HG02884 (cell line): ENCODE results near the gene STX11.
"Not testable (repeated sequence)": the region's sequence is repeated elsewhere in the genome, so short reads cannot be mapped to it uniquely, and the experiment has no call there.

Experiments used
- ATAC-seq: cut with Tn5 transposase; IDR thresholded peaks from one replicate; pipeline ENCODE4 v1.9.1; 2021; ENCODE audit warnings: mild to moderate bottlenecking, moderate library complexity; ENCODE audit not compliant: unreplicated experiment

The STX11 gene

DNA sequence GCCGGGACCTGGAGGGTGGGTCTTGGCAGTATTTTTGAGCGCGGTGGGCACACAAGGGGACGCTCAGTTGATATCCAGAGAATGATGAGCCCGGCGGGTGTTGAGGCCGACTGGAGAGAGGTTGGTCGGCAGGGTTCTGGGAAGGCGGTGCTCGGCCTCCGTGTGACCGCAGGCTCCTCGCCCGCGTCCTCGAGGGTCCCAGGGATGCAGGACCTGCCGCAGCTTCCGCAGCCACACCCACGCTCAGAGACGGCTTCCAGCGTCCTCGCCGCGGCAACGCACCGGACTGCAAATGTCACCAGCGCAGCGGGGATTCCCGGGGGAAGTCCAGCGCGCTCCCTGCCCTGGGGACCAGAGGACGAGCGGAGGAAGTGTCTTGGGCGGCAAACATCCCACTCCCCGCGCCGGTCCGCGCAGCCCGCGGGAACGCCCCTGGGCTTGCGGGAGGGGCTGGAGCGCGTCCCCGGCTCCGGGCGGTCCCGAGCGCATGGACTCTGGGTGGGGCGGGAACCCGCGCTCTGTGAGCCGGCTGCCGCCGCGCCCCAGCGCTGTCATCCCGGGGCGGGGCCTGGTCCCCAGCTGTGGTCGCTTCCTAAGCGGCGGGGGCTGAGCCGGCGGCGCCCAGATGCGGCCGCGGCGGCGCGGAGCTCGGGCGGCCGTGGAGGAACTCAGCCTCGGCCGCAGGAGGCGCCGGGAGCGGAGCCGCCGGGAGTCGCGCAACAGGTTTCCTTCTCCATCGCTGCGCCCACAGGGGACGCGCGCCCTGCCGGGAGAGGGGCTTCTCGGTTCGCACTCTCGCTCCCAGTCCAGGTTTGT is at the start of gene STX11:
TSS of gene STX11 (plus strand) at position 624 of the 816 bp plus-strand sequence. CDS start 36,111 bp downstream, outside the sequence.
- peak; percentile 62 for ATAC-seq

DNA sequence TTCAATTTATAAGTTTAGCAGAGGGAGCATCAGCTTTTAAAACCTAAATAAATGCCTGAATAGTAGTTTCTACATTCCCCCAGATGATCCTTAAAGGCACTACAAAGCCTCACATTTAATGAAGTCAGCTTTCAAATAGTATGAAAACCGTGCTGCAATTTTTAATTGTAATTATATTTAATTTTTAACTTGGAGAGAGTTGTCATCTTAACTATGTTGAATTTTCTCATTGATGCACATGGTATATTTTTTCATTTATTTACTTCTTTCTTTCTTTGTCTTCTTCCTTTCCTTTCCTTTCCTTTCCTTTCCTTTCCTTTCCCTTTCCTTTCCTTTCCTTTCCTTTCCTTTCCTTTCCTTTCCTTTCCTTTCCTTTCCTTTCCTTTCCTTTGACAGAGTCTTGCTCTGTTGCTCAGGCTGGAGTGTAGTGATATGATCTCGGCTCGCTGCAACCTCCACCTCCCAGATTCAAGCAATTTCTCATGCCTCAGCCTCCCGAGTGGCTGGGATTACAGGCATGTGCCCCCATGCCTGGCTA is 47.2 kb upstream of the STX11 start:
- ATAC-seq = no peak

DNA sequence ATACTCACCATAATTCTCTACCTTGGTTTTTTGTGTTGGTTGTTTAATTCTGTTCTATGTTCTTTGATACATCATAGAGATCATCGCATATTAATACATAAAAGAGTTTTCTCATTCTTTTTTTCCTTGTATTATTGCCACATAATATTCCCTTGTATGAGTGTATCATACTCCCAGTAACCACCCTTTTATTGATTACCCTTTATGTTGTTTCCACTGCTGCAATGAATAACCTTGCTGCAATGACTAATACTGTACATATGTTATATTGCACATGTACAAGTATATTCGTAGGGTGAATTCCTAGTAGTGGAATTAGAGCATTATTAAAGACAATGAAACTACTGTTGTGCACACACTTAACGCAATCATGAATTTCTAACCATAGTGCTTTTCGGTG is 45.8 kb upstream of the STX11 start:
- ATAC-seq = no peak

DNA sequence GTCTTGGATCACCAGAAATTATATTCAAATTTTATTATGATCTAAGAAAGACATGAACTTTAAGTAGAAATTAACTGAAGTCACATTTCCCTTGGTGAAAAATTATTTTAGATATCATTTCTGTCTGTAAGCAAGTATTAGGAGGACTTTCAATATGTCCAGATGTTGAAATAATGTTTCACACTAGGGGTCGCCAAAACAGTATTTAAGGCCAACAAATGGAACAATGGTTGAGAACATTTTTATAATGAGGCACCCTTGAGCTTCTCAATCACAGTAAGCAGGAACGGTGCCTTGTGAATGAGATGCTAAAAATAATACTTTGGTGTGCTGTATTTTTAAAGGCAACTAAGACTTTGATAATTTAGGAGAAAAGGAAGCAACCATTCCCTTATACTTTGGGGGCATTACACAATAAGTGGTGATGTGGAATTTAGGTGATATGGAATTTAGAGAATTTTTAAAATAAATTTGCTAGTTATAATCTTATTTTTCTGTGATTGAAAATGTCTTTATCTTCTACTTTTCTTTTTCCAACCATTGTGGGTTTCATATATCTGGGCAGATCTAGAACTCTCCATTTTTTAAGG is 45.3 kb upstream of the STX11 start:
- ATAC-seq = peak; percentile 68

DNA sequence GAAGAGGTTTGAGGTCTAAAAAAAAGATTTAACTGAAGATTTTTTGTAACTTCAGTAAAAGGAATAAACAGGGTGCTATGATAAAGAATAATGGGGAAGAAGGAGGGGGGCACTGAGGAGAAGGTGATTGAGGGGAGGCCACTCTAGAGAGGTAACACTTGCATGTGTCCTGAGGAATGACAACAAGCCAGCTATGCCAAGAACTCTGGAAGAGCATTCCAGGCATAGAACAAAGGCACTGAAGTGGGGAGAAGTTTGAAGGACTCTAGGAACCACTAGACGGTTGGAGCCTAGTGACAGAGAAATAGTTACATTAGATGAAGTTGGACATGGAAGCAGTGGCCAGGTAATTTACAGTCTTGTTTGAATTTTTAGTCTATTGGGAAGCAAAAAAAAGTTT is 44.1 kb upstream of the STX11 start:
- ATAC-seq = no peak

DNA sequence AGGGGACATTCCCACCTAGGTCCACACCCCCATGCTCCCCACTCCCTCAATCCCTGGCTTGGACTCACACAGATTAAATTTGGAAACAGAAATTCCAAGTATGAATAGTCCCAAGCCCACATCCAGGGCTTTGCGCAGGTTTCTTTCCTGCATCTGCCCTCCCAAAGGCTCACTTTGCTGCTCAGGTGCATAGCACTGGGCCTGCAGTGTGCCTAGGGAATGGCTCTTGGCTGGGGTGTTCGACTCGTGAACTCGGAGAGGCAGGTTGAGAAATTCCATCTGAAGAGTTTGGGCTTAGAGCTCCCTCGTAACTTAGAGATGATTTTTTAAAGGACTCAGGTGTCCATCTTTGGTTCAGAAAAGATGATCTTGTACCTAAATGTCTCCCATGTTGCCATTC is 40.1 kb upstream of the STX11 start:
- no peak for ATAC-seq

DNA sequence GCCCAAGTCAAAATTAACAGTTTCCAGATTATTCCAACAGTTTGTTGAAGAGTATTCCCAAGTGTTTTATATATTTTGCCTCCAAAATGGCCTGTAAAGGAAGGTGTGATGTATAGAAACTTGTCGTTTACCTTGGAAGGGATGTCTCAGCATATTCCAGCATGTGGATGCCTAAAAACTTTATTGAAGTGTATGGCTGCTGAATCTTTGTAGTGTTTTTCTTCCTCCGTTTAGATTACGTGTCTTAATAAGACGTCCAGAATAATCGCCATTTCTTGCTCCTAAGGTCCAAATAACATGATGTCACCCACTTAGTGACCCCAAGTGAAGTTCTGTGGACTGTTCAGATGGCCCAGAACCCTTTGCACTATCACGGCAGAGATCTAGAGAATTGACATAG is 37.0 kb upstream of the STX11 start:
- no peak for ATAC-seq

DNA sequence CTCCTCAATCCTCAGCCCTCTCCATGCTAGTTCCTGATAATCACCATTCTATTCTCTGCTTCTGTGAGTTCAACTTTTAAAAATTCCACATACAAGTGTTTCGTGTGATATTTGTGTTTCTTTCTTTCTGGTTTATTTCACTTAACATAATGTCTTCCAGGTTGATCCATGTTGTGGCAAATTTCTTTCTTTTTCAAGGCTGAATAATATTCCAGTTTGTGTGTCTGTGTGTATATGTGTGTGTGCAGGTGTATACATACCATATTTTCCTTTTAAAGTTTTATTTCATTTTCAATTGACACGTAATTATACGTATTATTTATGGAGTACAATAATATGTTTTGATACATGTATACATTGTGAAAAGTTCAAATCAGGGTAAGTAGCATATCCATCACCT is 35.1 kb upstream of the STX11 start:
- ATAC-seq = no peak

DNA sequence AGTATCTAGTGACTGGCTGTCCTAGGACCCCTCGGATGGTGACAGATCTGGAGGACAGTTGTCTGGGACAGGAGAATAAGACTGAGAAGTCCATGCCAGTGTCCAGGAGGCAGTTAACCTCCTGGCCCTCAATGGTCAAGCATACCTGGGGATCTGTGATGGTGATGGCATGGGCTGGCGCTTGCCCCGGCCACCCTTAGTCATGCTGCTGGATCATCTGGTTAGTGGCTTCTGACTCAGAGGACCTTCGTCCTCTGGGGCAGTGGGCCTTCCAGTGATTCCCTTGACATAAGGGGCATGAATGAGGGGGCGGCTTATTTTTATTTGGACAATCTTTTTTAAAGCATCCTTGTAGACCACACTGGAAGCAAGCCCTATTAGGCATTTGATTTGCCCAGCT is 30.9 kb upstream of the STX11 start:
- ATAC-seq = no peak

DNA sequence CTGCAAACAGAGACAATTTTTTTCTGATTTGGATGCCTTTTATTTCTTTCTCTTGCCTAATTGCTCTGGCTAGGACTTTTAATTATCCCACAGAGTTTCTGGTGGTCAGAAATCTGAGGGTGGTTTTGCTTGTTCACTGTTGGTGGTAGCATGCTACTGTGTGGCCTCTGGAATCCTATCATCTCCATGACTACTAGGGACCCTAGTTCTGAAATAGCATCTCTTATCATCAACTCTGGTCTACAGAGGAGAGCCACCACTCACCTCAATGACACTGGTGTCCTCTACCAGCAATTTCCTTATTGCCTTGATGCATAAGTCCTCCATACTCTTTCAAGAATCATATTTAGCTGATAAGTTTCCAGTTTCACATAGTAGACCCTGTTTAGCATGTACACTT is 27.5 kb upstream of the STX11 start:
- ATAC-seq = no peak

DNA sequence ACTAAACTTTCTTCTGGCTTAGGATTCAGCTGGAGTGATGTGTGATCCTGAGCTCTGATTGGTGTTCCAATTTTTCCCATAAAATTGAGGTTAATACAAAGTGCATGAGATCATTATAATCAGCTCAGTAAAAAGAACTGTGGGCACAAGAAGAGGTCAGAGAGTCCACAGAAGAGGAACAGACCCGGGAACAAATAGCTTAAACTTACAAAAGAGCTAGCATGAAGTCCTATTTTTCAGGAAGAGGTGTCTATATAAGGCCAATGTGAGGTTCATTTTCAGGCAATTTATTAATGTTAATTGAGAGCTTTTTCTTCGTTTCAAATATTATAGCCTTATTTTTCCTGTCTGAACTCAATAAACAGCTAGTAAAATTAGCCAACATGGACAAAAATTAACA is 26.9 kb upstream of the STX11 start:
- no peak for ATAC-seq

DNA sequence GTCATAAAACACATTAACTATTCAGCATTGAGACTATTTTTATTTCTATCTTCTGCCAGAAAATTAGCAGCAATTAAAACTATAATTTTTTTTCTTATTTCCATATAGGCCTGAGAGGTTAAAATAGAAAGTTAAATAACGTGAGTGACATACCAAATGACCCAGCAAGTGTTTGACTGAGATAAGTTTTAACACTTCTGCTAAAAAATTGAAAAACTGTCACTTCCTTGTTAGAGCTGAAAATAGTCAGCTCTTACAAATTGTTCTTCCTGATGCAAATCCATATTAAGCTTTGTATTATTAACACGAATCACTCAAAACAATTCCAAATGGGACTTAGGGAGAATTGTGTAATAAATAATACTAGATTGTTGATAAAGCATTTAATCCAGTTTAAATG is 26.5 kb upstream of the STX11 start:
- ATAC-seq = no peak

DNA sequence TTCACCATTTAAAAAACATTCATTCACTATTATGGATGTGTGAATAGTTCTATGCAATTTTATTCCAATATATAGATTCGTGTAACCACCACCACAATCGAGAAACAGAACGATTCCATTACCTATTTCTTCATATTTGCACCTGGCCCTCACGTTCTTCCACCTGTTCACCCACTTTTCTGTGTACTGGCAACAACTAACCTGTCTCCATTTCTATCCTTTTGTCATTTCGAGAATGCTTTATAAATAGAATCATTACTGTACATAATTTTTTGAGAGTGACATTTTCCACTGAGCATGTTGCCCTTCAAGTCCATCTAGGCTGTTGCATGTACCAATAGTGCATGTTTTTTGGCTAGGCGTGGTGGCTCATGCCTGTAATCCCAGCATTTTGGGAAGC is 23.2 kb upstream of the STX11 start:
- ATAC-seq = no peak

DNA sequence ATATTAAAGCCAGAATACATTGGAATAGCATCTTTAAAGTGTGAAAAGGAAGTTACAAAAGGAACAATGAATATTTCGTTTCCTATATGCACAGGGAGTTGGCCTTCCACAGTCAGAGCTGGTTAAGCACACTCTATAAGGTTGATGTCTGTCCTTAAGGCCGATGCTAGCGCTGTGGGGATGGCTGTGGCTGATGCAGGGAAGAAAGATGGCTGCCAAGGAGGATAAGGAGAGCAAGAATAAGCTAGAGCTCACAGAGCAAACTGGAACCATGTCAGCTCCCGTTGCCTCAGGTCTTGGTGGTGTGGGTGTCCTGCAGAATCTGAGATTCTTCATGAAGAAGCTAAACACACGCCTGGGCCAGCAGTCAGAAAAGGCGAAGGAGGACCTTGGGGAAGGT is 20.8 kb upstream of the STX11 start:
- ATAC-seq = no peak

DNA sequence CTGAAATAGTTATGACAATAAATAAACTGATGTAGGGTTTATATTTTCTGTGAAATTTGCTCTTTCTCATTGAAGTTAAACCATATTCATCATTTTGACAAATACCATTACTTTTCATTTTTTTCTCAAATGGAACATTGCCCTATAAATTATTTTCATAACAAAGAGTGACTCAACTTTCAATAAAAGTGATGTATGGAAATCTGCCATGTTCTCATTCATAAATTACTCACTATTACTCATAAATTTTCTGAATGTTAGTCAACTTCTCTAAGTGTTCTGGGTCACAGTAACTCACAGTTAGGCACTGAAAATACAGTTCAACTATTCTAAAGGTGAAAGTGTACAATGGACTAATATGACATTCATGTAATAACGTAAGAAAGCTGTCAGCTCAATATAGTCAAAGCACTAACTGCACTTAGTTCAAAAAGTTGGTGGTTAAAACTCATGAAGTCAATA is 19.0 kb upstream of the STX11 start:
- peak; percentile 64 for ATAC-seq

DNA sequence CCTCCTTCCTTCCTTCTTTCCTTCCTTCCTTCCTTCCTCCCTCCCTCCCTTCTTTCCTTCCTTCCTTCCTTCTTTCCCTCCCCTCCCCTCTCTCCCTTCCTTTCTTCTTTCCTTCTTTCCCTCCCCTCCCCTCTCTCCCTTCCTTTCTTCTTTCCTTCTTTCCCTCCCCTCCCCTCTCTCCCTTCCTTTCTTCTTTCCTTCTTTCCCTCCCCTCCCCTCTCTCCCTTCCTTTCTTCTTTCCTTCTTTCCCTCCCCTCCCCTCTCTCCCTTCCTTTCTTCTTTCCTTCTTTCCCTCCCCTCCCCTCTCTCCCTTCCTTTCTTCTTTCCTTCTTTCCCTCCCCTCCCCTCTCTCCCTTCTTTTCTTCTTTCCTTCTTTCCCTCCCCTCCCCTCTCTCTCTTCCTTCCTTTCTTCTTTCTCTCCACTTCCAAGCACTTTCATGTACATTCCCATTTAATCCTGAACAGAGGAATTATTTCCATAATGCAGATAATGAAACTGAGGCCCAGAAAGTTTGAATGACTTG is 18.1 kb upstream of the STX11 start:
- ATAC-seq = not testable (repeated sequence)

DNA sequence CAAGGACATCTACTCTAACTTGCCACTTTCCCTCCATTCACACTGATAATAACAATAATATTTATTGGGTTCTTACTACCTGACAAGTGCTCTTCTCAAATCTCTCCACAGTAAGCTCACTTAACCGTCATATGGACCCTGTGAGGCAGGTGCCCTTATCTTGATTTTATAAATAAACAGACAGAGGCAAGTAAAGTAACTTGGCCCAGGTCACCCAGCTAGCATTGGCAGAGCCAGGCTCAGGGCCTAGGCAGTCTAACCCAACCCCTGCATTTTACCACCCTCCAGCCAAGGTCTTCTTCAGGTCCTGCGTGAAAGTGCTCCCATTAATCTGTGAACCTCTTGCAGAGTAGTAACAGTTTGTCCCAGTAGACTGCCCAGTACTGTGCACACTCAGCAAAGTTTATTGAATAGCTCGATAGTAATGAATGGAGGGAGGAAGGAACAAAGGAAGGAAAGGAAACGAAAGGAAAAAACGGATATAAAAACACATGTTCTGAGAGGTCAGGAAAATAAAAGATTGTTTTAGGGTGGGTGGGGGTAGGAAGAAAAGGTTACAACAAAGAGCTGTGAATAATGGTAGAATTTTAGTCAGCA is 17.0 kb upstream of the STX11 start:
- ATAC-seq = no peak

DNA sequence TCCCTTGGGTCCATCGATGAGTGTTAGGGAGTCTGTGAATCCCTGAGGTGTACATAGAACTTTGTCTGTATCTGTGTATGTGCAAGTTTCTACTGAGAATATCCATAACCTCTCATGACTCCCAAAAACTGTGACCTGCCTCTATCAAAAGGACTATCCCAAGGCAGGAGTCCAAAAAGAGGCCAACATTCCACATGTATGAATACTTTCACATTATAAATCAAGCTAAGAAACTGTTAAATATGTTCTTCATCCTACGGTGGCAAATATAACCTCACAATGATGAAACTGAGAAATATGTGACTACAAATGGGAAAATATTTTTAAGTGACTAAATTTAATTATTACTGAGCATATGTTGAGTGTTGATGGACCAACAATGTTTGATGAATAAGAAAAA is 16.1 kb upstream of the STX11 start:
- ATAC-seq = no peak

DNA sequence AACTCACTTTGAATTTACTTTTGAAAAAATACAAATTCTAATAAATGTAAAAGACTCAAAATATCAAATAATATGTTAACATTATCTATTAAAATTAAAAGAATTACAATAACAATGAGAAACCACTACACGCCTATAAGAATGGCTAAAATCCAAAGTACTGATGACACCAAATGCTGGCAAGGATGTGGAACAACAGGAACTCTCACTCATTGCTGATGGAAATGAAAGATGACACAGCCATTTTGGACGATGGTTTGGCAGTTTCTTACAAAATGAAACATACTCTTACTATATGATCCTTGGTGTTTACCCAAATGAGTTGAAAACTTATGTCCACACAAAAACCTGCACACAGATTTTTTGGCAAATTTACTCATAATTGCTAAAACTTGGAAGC is 15.6 kb upstream of the STX11 start:
- ATAC-seq = no peak

DNA sequence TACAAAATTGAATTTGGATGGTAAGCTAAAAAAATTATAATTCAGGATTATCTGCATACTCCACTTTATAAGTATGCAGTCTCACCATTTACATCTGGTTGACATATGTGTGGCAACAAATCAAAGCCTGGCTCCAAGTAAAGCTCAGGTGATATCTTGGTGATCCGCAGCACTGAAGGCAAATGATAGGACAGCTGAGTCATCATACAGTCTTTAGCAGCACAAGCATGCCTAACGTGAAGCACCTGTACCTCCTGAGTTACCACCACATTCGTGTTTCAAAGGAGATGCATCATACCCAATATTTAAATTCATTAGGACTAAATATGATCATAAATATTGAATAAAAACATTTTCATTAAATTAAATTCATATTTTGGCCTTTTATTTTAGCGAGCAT is 11.8 kb upstream of the STX11 start:
- no peak for ATAC-seq

DNA sequence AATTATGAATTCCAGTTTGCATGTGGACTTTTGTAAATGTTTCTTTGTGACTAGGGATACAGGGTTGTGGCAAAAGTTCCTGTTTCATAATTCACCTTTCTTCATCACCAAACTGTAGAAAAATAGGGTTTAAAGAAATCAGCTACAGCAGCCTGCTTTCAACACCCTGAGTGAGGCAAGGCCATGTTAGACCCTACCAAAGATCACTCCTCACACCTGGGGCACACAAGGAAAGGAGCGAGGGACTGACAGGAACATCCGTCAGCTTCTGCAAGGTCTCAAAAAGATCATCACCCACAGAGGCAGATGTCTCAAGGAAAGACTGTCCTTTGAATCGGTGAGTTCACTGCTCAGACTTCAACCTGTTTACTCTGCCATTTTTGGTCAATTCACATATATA is 10.5 kb upstream of the STX11 start:
- ATAC-seq = no peak

DNA sequence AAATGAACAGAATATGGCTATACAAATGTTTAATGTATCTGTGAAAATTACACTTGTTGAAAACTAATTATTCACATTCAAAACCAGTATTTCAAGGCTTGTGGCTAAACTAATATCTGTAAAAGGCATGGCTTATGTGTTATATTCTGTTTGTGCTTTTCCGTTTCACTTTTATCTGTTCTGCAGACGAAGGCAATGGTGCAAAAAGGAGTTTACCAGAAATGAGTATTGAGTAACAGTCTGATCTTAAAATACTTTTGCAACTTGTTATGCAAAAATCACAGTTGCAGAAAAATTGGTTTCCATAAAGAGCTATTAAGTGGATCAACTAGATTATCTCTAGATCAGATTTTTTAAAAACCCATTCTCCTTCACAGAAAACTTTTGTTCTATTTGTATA is 9.4 kb upstream of the STX11 start:
- peak; percentile 81 for ATAC-seq
